ENCODE results near the gene ASXL2.

Gene ASXL2

DNA sequence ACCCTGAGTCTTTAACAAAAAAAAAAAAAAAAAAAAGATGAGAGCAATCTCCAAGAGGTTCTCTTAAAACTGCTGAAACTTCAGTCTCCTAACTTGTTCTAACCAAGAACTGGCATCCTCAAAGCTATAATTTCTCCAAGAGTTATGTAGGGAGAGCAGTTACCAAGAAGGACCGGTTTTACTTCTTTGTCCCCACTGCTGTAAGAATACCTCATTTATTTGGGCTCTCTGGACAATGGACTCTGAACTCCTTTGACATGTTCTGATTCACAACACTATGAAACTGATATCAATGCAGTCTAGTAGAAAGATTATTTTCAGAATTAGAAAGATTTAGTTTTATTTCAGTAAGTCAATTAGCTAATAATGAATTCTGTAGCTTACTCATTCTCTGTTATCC is 120.4 kb downstream of the ASXL2 start:
- ATAC-seq, result no peak
- TF ChIP-seq POU6F1 (CRISPR knock-in tag; IDR thresholded peaks at IDR 0.05; ENCODE audit: borderline replicate concordance, low read depth) (no peak), RARB (CRISPR knock-in tag; IDR thresholded peaks at IDR 0.05) (no peak), CSRNP3 (CRISPR knock-in tag; IDR thresholded peaks at IDR 0.05) (no peak), ZNF8 (CRISPR knock-in tag; IDR thresholded peaks at IDR 0.05) (no peak), SNAI2 (CRISPR knock-in tag; IDR thresholded peaks at IDR 0.05) (no peak), ZFP30 (CRISPR knock-in tag; IDR thresholded peaks at IDR 0.05) (no peak), GLIS3 (CRISPR knock-in tag; IDR thresholded peaks at IDR 0.05) (no peak), CSDC2 (CRISPR knock-in tag; IDR thresholded peaks at IDR 0.05) (no peak)

DNA sequence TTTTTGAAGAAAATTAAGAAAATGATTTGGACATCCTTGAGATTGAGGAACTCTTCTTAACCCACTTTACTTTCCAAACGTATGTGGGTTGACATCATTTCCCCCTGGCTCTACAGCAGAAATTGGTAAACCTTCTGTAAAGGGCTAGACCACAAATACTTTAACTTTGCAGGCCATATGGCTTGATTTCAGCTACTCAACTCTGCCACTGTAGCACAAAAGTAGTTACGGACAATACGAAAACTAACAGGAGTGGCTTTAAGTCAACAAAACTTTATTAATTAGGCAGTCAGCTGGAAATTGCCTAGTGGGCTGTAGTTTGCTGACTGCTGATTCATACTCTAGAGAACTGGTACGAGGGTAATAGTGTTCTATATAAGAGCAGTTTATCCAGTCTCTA is 121.8 kb downstream of the ASXL2 start:
- TF ChIP-seq ZNF70 (CRISPR knock-in tag; IDR thresholded peaks at IDR 0.05) (no peak), CREB5 (CRISPR knock-in tag; IDR thresholded peaks at IDR 0.05; ENCODE audit: low read depth) (no peak), BACH2 (CRISPR knock-in tag; IDR thresholded peaks at IDR 0.05; ENCODE audit: borderline replicate concordance) (no peak), TCF4 (CRISPR knock-in tag; IDR thresholded peaks at IDR 0.05; ENCODE audit: borderline replicate concordance) (no peak), ZNF8 (CRISPR knock-in tag; IDR thresholded peaks at IDR 0.05) (no peak), SNAI2 (CRISPR knock-in tag; IDR thresholded peaks at IDR 0.05) (no peak)
- ATAC-seq, result no peak

- TF ChIP-seq ZNF70 (CRISPR knock-in tag; IDR thresholded peaks at IDR 0.05) (no peak), TOX (CRISPR knock-in tag; IDR thresholded peaks at IDR 0.05; ENCODE audit: borderline replicate concordance) (no peak), BACH2 (CRISPR knock-in tag; IDR thresholded peaks at IDR 0.05; ENCODE audit: borderline replicate concordance) (no peak), CREB5 (CRISPR knock-in tag; IDR thresholded peaks at IDR 0.05; ENCODE audit: low read depth) (no peak), PPARA (CRISPR knock-in tag; IDR thresholded peaks at IDR 0.05; ENCODE audit: borderline replicate concordance) (no peak), GLIS3 (CRISPR knock-in tag; IDR thresholded peaks at IDR 0.05) (no peak), ZC3H10 (CRISPR knock-in tag; IDR thresholded peaks at IDR 0.05) (no peak), ISL1 (CRISPR knock-in tag; IDR thresholded peaks at IDR 0.05) (no peak), ESRRG (CRISPR knock-in tag; IDR thresholded peaks at IDR 0.05) (no peak), POU6F1 (CRISPR knock-in tag; IDR thresholded peaks at IDR 0.05; ENCODE audit: borderline replicate concordance, low read depth) (no peak), CSDC2 (CRISPR knock-in tag; IDR thresholded peaks at IDR 0.05) (no peak)
- ATAC-seq, result no peak
Measured at GRCh38 chr2:25749676-25750075, 128.6 kb downstream of the ASXL2 start.

DNA sequence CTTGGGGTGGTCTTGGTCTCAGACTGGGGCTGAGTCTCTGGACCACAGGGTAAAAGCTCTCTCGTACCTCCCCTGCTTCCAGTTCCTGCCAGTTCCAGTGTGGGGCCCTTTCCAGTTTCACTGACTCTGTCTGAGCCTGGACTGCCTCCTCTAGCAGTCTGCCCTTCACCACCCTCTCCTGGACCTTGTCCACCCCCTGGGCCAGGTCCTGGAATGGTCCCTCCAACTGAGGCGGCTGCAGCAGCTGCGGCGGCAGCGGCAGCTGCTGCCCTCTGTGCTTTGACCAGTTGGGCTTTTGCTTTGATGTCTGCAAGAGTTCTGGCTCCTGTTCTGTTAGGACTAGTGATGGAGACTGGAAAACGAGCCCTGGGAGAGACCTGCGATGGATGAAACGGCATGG is 134.2 kb downstream of the ASXL2 start:
- no peak for TF ChIP-seq CREB5 (CRISPR knock-in tag; IDR thresholded peaks at IDR 0.05; ENCODE audit: low read depth)
- ATAC-seq, result no peak

All from SK-N-SH treated with all-trans-retinoic acid at 6 μM for 48 hours (cell line).